NT2/D1 (cell line): ENCODE data around the gene CSTF2T.

ENCODE experiments used
- YY1 ChIP-seq: IDR thresholded peaks from 2 replicates; pipeline ENCODE4 v1.6.1; 2011; ENCODE audit not compliant: insufficient read length, insufficient read depth
- ZNF274 ChIP-seq: IDR thresholded peaks from 2 replicates; pipeline ENCODE4 v1.6.1; 2011; ENCODE audit warnings: mild to moderate bottlenecking, low read depth, low read length

GRCh38 chr10:51663086-51663485, 36.3 kb downstream of the CSTF2T start:
- no peak for TF ChIP-seq ZNF274
- TF ChIP-seq YY1 = no peak
